ENCODE results near the gene FAM20C.

Gene FAM20C

DNA sequence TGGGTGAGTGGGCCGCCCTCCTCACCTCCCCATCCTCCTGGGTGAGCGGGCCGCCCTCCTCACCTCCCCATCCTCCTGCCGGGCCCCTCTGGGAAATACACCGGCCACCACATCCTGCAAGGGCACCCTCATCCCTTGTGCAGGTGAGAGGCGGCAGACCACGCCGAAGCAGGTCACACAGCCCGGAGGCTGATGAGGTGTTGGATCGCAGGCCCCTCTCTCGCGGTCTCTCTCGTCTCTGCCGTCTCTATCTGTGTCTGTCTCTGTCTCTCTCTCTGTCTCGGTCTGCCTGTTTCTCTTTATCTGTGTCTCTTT, 66.8 kb downstream of the FAM20C start:
- ChIA-PET CTCF (no interaction called here), POLR2A (no interaction called here)
- Histone ChIP-seq H3K4me3 (ENCODE audit: low read depth, low read length) (no peak overlapping the region), H3K9me3 (ENCODE audit: control insufficient read depth, insufficient read depth, low read depth, low read length) (no peaks in the 10 kb centered on the region; the same call in 1 of the 2 replicates), H3K4me1 (ENCODE audit: control insufficient read depth, insufficient read depth, low read length) (no peaks in the 10 kb centered on the region), H3K36me3 (ENCODE audit: control insufficient read depth in 2 of 2, insufficient read depth in 1 of 2, low read length in 2 of 2) (peaks cover 3 to 24% of the 10 kb centered on the region in 2 experiments; a peak in 2 of 3 replicates), H3K27ac (ENCODE audit: extremely low read depth, low read depth, low read length) (no peak overlapping the region)
- no peak for TF ChIP-seq ZNF155 (tag by site-specific recombination; IDR thresholded peaks at IDR 0.05)

DNA sequence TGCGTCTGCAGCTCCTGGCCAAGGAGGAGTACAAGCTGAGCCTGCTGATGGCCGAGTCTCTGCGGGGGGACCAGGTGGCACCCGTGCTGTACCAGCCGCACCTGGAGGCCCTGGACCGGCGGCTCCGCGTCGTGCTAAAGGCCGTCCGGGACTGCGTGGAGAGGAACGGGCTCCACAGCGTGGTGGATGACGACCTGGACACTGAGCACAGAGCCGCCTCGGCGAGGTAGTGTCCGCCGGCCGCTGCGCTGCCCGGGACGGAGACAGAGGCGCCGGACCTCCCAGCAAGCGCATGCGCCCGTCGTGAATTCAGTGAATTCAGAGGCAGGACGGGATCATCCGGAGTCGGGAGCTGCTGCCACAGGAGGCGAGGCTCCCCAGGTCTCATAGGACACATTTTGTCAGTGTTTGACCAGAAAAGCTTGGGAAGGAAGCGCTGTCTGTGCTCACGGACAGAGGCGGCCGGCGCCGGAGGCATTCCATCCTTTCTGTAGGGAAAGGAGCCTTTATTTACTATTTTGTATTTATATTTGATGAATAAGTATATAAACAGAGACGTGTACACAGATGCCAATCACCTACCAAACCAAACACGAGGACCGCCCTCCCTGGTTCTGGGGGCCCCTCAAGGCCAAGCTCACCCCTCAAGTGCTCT, 67.5 kb downstream of the FAM20C start:
- no peak for TF ChIP-seq ZFP3 (tag by site-specific recombination; IDR thresholded peaks at IDR 0.05; ENCODE audit: low read depth)
- no peak for TF ChIP-seq KLF8 (tag by site-specific recombination; IDR thresholded peaks at IDR 0.05)
- TF ChIP-seq BCL11B (tag by site-specific recombination; IDR thresholded peaks at IDR 0.05; ENCODE audit: low read depth), result no peak
- no peak for TF ChIP-seq EGR2 (tag by site-specific recombination; IDR thresholded peaks at IDR 0.05; ENCODE audit: low read depth)
- no peak for TF ChIP-seq ZNF843 (tag by site-specific recombination; IDR thresholded peaks at IDR 0.05)
- no peak for TF ChIP-seq ZNF433 (tag by site-specific recombination; IDR thresholded peaks at IDR 0.05; ENCODE audit: low read depth)
- no peak for TF ChIP-seq ZNF214 (tag by site-specific recombination; IDR thresholded peaks at IDR 0.05; ENCODE audit: borderline replicate concordance)
- TF ChIP-seq ZNF311 (tag by site-specific recombination; IDR thresholded peaks at IDR 0.05; ENCODE audit: borderline replicate concordance), result no peak
- no peak for TF ChIP-seq ZNF274 (IDR thresholded peaks at IDR 0.05; ENCODE audit: low read length)
- no peak for TF ChIP-seq ZNF274 (tag by site-specific recombination; IDR thresholded peaks at IDR 0.05; ENCODE audit: borderline replicate concordance)
- TF ChIP-seq REPIN1 (tag by site-specific recombination; IDR thresholded peaks at IDR 0.05; ENCODE audit: low read depth), result no peak
- no peak for TF ChIP-seq ZFP37 (tag by site-specific recombination; IDR thresholded peaks at IDR 0.05)
- no peak for TF ChIP-seq ZNF626 (tag by site-specific recombination; IDR thresholded peaks at IDR 0.05)
- no peak for TF ChIP-seq ZNF596 (tag by site-specific recombination; IDR thresholded peaks at IDR 0.05)
- TF ChIP-seq ZNF366 (tag by site-specific recombination; conservative IDR thresholded peaks at IDR 0.05), result no peak
- POLR2A ChIA-PET, result no interaction called here

DNA sequence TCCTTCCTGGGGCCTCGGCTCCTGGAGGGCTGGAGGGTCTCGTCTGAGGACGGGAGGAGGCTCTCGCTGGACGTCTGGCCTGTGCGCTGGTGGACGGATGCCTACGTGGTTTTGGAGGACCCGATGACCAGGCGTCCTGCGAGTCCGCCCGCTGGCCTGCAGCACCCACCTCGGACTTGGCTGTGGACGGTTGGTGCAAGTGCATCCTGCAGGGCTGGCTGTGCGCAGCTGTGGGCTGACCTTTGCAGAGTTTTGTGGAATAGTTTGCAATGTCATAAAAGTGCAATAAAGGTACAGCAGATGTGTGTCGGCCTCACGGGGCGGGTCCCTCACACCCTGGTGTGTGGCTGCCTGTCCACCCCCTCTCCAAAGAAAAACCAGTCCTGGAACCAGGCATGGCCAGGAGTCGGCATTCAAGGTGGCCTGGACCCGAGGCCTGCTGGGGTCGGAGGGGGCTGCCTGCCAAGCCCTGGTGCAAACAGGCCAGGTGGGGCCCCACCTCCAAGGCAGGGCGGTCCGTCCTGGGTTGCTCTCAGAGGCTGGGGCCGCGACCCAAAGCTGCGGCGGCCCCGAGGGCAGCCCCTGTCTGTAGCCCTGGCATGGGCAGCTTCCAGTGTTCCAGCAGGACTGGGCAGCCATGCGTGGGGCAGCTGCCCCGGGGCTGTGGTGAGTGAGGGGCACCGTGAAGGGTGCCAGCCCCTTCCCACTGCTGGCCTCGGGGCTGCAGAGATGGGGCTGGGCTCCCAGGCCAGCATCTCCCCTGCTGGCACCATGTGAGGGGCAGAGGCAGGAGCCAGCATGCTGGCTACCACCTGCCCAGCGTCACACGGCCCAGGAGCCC, 68.3 kb downstream of the FAM20C start:
- TF ChIP-seq, protein P1, sequence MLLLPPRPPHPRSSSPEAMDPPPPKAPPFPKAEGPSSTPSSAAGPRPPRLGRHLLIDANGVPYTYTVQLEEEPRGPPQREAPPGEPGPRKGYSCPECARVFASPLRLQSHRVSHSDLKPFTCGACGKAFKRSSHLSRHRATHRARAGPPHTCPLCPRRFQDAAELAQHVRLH (tag by site-specific recombination; IDR thresholded peaks at IDR 0.05), result no peak
- TF ChIP-seq ZNF549 (tag by site-specific recombination; IDR thresholded peaks at IDR 0.05) (peak; percentile 43; the same call in 1 of the 2 replicates), HOXC10 (CRISPR knock-in tag; IDR thresholded peaks at IDR 0.05) (no peak), ZNF561 (tag by site-specific recombination; IDR thresholded peaks at IDR 0.05; ENCODE audit: borderline replicate concordance) (no peak)
- Histone ChIP-seq H3K4me3 (ENCODE audit: low read depth, low read length) (no peak overlapping the region), H3K4me1 (ENCODE audit: control insufficient read depth, insufficient read depth, low read length) (no peaks in the 10 kb centered on the region), H3K36me3 (ENCODE audit: control insufficient read depth in 2 of 2, insufficient read depth in 1 of 2, low read length in 2 of 2) (peaks cover 3 to 24% of the 10 kb centered on the region in 2 experiments; a peak in 2 of 3 replicates), H3K9me3 (ENCODE audit: control insufficient read depth, insufficient read depth, low read depth, low read length) (no peaks in the 10 kb centered on the region), H3K27ac (ENCODE audit: extremely low read depth, low read depth, low read length) (no peak overlapping the region)
- CTCF ChIA-PET, result no interaction called here
- POLR2A ChIA-PET, result no interaction called here

More for the DNA sequence above, 67.5 kb downstream of the FAM20C start:
- Histone ChIP-seq H3K4me3 (ENCODE audit: low read depth, low read length) (no peak overlapping the region), H3K36me3 (ENCODE audit: control insufficient read depth in 2 of 2, insufficient read depth in 1 of 2, low read length in 2 of 2) (peaks cover 3 to 24% of the 10 kb centered on the region in 2 experiments; a peak in 2 of 3 replicates), H3K9me3 (ENCODE audit: control insufficient read depth, insufficient read depth, low read depth, low read length) (no peaks in the 10 kb centered on the region), H3K4me1 (ENCODE audit: control insufficient read depth, insufficient read depth, low read length) (no peaks in the 10 kb centered on the region), H3K27ac (ENCODE audit: extremely low read depth, low read depth, low read length) (no peak overlapping the region)
- CTCF ChIA-PET, result no interaction called here
